Psoas muscle (tissue), 8 donors: ENCODE results near the gene PLOD1. TPM values are rescaled to one million over a fixed set of nuclear protein-coding genes. Genes with fewer than 3 reads are reported as not detected.
A peak's percentile ranks its signal among the peaks of the same experiment; 100 is the strongest.

ENCODE experiments used
- ATAC-seq, 4 donors: fragments of 200-7000 bp; cut with Tn5 transposase; one replicate each; pipeline ENCODE4 v1.9.1; 2020; ENCODE audit warnings: moderate library complexity in 3 of 4, mild to moderate bottlenecking in 2 of 4
- DNase-seq, 2 donors: peaks; one replicate each; pipeline ENCODE4 v3.0.0-alpha.2; 2020
- H3K27ac ChIP-seq: fragments of 200-600 bp; one replicate; pipeline ENCODE4 v1.8.0; 2022
- H3K27me3 ChIP-seq, 3 donors: fragments of 200-600 bp in 1 of 3; one replicate each; pipeline versions ENCODE4 v1.6.1 to v1.8.0; 2013 to 2022; ENCODE audit warnings: low read length in 2 of 3, mild to moderate bottlenecking in 2 of 3, moderate library complexity in 1 of 3; ENCODE audit not compliant: insufficient read depth in 3 of 3
- H3K36me3 ChIP-seq, 2 donors: fragments of 200-600 bp in 1 of 2; one replicate each; pipeline versions ENCODE4 v1.6.1 to v1.8.0; 2013 to 2022; ENCODE audit warnings: low read depth in 1 of 2, mild to moderate bottlenecking in 1 of 2, moderate library complexity in 1 of 2; ENCODE audit not compliant: insufficient read depth in 1 of 2
- H3K4me1 ChIP-seq: fragments of 200-600 bp; one replicate; pipeline ENCODE4 v1.8.0; 2022
- H3K4me3 ChIP-seq: fragments of 200-600 bp; one replicate; pipeline ENCODE4 v1.8.0; 2022; ENCODE audit warnings: mild to moderate bottlenecking
- H3K9me3 ChIP-seq: fragments of 200-600 bp; one replicate; pipeline ENCODE4 v1.8.0; 2022
- CTCF ChIP-seq: fragments of 200-600 bp; IDR thresholded peaks from one replicate; pipeline ENCODE4 v1.8.0; 2022; ENCODE audit warnings: antibody characterized with exemption
- WGBS, 3 donors: extraction: QIAGEN DNeasy Blood & Tissue Kit; methylation state at CpG; one replicate each; pipeline versions ENCODE4 v1.1.6 to v1.1.7; 2013; 5-methylcytosine and 5-hydroxymethylcytosine counted together
- intact Hi-C, 2 donors: fragments of 100-400 bp; cut with DNase I; formaldehyde crosslinking; loops; one replicate each; pipeline versions ENCODE4 v1.11.0 to v1.14.2; 2022
- polyA plus RNA-seq, 3 donors: library from polyadenylated mRNA; stranded (reverse); fragments of 200-250 nt; gene quantifications; one replicate each; pipeline ENCODE4 v1.2.3, GENCODE V29; 2013
- total RNA-seq, 4 donors: library from RNA; stranded (reverse); fragmentation: NEBNext Ultra II Directional in 2 of 4; extraction: Animal tissue kit (Norgen Biotek cat#: 25700) in 2 of 4; gene quantifications; one replicate each; pipeline versions ENCODE4 v1.2.1 to v1.2.4, GENCODE V29; 2021 to 2023
- donor health status: healthy with polysubstance abuse.
- donor health status: DM: no; HTN: no; CAD: no; lungs with moderate emphysema.
- donor health status: Bipolar disorder and iron deficiency.
- donor health status: healthy.
- donor health status: DM: yes; HTN: yes; CAD: no.
- donor health status: DM: no; HTN: no; CAD: no.
- donor health status: DM: no; HTN: no; CAD: no.
- donor health status: DM: yes; HTN: yes; CAD: no.

The PLOD1 gene
- total and polyA plus RNA-seq, 7 donors: 25.1 to 52.3 (median 36.3) TPM

GRCh38 chr1:11948822-11949458 lies 14.4 kb downstream of the PLOD1 start:
- Histone ChIP-seq H3K36me3 (peaks cover 0 to 30% of the 10 kb centered on the region in 2 donors), H3K27ac (no peak overlapping the region), H3K4me1 (peaks cover 11% of the 10 kb centered on the region), H3K9me3 (no peaks in the 10 kb centered on the region), H3K27me3 (no peaks in the 10 kb centered on the region), H3K4me3 (no peak overlapping the region)
- no peak for ATAC-seq
- WGBS, 3 donors: 80 to 87% (median 87%) methylated on average over 6 of the region's 6 CpGs
- no peak for TF ChIP-seq CTCF
- intact Hi-C loops: no loop called here
- no peak for DNase-seq

DNA sequence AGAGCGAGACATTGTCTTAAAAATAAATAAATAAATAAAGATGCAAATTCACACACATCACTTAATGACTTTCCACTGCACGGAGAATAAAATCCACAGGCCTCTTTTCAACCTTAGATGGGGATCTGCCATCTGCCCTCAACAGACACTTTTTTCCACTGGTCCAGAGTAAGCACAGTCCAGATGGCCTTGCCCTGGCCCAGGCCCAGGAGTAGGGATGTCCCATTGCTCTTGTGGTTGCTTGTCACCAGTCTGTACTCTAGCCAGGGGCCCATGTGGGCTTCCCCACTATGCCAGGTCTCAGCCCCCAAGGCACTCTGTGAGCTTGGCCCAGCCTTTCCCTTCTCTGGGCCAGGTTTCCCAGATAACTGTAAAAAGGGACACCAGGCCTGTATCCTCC lies 17.4 kb downstream of the PLOD1 start:
- H3K36me3 ChIP-seq: peaks cover 0 to 54% of the 10 kb centered on the region in 2 donors
- peak overlapping the region; percentile 68 for H3K27ac ChIP-seq
- H3K9me3 ChIP-seq: no peaks in the 10 kb centered on the region
- H3K27me3 ChIP-seq: no peaks in the 10 kb centered on the region
- intact Hi-C loops: no loop called here
- ATAC-seq (peak in 2 of 4 donors; percentile 23 to 44), DNase-seq (no peak)
- WGBS, 3 donors: 59 to 75% (median 75%) methylated on average over 2 of the region's 2 CpGs
- no peak overlapping the region for H3K4me3 ChIP-seq
- TF ChIP-seq CTCF: no peak
- no peaks in the 10 kb centered on the region for H3K4me1 ChIP-seq

GRCh38 chr1:11952455-11953109 lies 18.1 kb downstream of the PLOD1 start:
- 44 to 66% (median 61%) methylated on average over 11 of the region's 11 CpGs for WGBS, 3 donors
- no peak for TF ChIP-seq CTCF
- intact Hi-C loops: no loop called here
- peaks cover 0 to 61% of the 10 kb centered on the region in 2 donors for H3K36me3 ChIP-seq
- no peak overlapping the region for H3K4me3 ChIP-seq
- no peaks in the 10 kb centered on the region for H3K27me3 ChIP-seq
- no peaks in the 10 kb centered on the region for H3K9me3 ChIP-seq
- H3K4me1 ChIP-seq: no peaks in the 10 kb centered on the region
- H3K27ac ChIP-seq: peak overlapping the region; percentile 68
- ATAC-seq (peak; percentile 32 to 90 (median 76)), DNase-seq (no peak)

- intact Hi-C loops: no loop called here
- Histone ChIP-seq H3K27me3 (no peaks in the 10 kb centered on the region), H3K4me1 (no peaks in the 10 kb centered on the region), H3K4me3 (no peak overlapping the region), H3K9me3 (no peaks in the 10 kb centered on the region), H3K27ac (no peak overlapping the region), H3K36me3 (peaks cover 0 to 77% of the 10 kb centered on the region in 2 donors)
- no peak for TF ChIP-seq CTCF
- WGBS, 3 donors: 79 to 90% (median 85%) methylated on average over 6 of the region's 6 CpGs
- ATAC-seq: no peak
- DNase-seq: no peak
These were observed 20.7 kb downstream of the PLOD1 start for GRCh38 chr1:11955221-11955620.
